A673 (cell line): ENCODE measurements around the gene SLC35C1. TPM values are rescaled to one million over a fixed set of nuclear protein-coding genes. Genes with fewer than 3 reads are reported as not detected.

Experiments used
- BruUV-seq: library from RNA; stranded (reverse); fragments of 400-500 nt; replicated peaks from 2 replicates; lab custom pipeline; 2021; lab: Mats Ljungman, UMichigan
- CTCF ChIA-PET: fragments of 300-600 bp; sonication (Branson Sonifier 250); formaldehyde crosslinking; loops from one replicate; lab custom pipeline; 2022; ENCODE audit warnings: antibody characterized with exemption; lab: Charles Lee
- POLR2A ChIA-PET: fragments of 300-600 bp; sonication (Branson Sonifier 250); formaldehyde crosslinking; loops from one replicate; lab custom pipeline; 2022; ENCODE audit warnings: antibody characterized with exemption; ENCODE audit not compliant: low non-redundant PET; lab: Charles Lee
- DNase-seq: peaks from one replicate; pipeline ENCODE4 v3.0.0-alpha.2; 2015; ENCODE audit warnings: low spot score
- H3K27ac ChIP-seq: fragments of 200-600 bp; sonication (generic); 2 replicates; pipeline ENCODE4 v1.5.1; 2016; ENCODE audit warnings: mixed run types, low read depth, mild to moderate bottlenecking, mixed read lengths, antibody characterized with exemption, low read length; ENCODE audit not compliant: poor library complexity, severe bottlenecking
- H3K27me3 ChIP-seq: fragments of 200-600 bp; sonication (generic); replicated peaks from 2 replicates; pipeline ENCODE4 v1.6.1; 2017; ENCODE audit warnings: mixed run types, low read depth, mild to moderate bottlenecking, mixed read lengths, antibody characterized with exemption, low read length; ENCODE audit not compliant: insufficient read depth, poor library complexity
- H3K36me3 ChIP-seq: fragments of 200-600 bp; sonication (generic); 2 replicates; pipeline ENCODE4 v1.6.1; 2016; ENCODE audit warnings: mixed run types, mild to moderate bottlenecking, mixed read lengths, antibody characterized with exemption, low read length; ENCODE audit not compliant: insufficient read depth, poor library complexity, severe bottlenecking
- H3K4me1 ChIP-seq: fragments of 200-600 bp; sonication (generic); 2 replicates; pipeline ENCODE4 v1.6.1; 2017; ENCODE audit warnings: mixed run types, mild to moderate bottlenecking, mixed read lengths, antibody characterized with exemption, low read length; ENCODE audit not compliant: insufficient read depth, poor library complexity, severe bottlenecking
- H3K4me3 ChIP-seq: fragments of 200-600 bp; sonication (generic); 2 replicates; pipeline ENCODE4 v1.5.1; 2016; ENCODE audit warnings: low read depth, mixed run types, mild to moderate bottlenecking, mixed read lengths, low read length; ENCODE audit not compliant: poor library complexity, severe bottlenecking
- H3K9me3 ChIP-seq: fragments of 200-600 bp; sonication (generic); 2 replicates; pipeline ENCODE4 v1.6.1; 2016; ENCODE audit warnings: mixed run types, low read depth, mild to moderate bottlenecking, mixed read lengths, antibody characterized with exemption, low read length; ENCODE audit not compliant: poor library complexity, severe bottlenecking
- EZH2 ChIP-seq: fragments of 200-600 bp; sonication (generic); IDR thresholded peaks from 2 replicates; pipeline ENCODE4 v1.6.1; 2017; ENCODE audit warnings: borderline replicate concordance, low read depth, mild to moderate bottlenecking, mixed read lengths, antibody characterized with exemption, low read length; ENCODE audit not compliant: poor library complexity, severe bottlenecking
- intact Hi-C: fragments of 100-400 bp; cut with micrococcal nuclease; formaldehyde crosslinking; loops from one replicate; pipeline ENCODE4 v1.10.0; 2022; ENCODE audit not compliant: unreplicated experiment
- total RNA-seq: library from RNA; stranded (reverse); gene quantifications from 2 replicates; pipeline ENCODE4 v1.2.3, GENCODE V29; 2021
- TF ChIP-seq, protein P1 (sequence below): fragments of 300-800, 200-600 bp; sonication (generic); conservative IDR thresholded peaks from 2 replicates; pipeline ENCODE4 v1.5.1; 2017; ENCODE audit warnings: low read depth, mild to moderate bottlenecking, antibody characterized with exemption, low read length, moderate library complexity, mixed read lengths

The SLC35C1 gene
- total RNA-seq, 1 experiment from 2014 or later = 32.5 TPM

DNA sequence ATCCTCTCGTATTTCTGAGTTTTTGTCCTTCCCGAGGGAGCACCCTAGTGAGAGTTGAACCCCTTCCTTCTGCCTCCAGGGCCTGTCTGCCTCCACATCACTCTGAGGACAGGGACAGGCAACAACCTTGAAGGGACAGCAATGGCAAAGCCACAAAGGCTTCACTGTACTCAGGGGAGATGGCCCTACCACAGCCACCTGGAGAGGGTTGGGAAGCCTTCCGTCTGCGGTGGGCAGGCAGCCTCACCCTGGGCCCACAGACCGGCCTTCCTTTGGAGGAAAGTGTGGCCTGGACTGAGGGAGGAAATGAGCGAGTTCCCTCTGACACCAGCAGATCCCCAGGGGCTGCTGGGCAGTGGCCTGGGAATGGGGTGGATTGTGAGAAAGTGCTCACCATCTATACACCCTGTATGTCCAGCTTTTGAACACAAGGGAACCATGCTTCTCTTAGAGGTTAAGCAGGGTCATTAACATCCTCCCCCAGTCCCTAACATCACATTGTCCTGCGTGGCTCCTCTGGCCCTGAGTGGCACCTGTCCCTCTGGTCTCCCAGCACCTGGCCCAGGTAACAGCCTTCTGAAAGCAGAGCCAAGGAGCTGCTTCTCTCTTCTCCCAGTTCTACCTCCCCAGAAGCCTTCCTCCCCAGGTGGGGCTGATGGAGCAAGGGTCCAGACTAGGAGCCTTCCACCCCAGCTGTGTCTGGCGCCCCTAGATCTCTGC is 6.8 kb downstream of the SLC35C1 start:
- BruUV-seq = no TSS peak
- peaks cover 17% of the 10 kb centered on the region for H3K4me1 ChIP-seq
- TF ChIP-seq, protein P1, sequence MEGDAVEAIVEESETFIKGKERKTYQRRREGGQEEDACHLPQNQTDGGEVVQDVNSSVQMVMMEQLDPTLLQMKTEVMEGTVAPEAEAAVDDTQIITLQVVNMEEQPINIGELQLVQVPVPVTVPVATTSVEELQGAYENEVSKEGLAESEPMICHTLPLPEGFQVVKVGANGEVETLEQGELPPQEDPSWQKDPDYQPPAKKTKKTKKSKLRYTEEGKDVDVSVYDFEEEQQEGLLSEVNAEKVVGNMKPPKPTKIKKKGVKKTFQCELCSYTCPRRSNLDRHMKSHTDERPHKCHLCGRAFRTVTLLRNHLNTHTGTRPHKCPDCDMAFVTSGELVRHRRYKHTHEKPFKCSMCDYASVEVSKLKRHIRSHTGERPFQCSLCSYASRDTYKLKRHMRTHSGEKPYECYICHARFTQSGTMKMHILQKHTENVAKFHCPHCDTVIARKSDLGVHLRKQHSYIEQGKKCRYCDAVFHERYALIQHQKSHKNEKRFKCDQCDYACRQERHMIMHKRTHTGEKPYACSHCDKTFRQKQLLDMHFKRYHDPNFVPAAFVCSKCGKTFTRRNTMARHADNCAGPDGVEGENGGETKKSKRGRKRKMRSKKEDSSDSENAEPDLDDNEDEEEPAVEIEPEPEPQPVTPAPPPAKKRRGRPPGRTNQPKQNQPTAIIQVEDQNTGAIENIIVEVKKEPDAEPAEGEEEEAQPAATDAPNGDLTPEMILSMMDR = no peak
- TF ChIP-seq EZH2 = no peak
- no peak overlapping the region for H3K4me3 ChIP-seq
- no peak overlapping the region for H3K27ac ChIP-seq
- DNase-seq = no peak
- intact Hi-C loops = no loop called here
- no peaks in the 10 kb centered on the region for H3K9me3 ChIP-seq
- peaks cover 17% of the 10 kb centered on the region for H3K36me3 ChIP-seq
- POLR2A ChIA-PET = no interaction called here
- CTCF ChIA-PET = interaction anchor here (0.6 kb wide), 2 partner anchors 40 to 176 kb away, joined by 3 to 4 read pairs; no protein-coding TSS in a partner anchor
- H3K27me3 ChIP-seq = no peaks in the 10 kb centered on the region

DNA sequence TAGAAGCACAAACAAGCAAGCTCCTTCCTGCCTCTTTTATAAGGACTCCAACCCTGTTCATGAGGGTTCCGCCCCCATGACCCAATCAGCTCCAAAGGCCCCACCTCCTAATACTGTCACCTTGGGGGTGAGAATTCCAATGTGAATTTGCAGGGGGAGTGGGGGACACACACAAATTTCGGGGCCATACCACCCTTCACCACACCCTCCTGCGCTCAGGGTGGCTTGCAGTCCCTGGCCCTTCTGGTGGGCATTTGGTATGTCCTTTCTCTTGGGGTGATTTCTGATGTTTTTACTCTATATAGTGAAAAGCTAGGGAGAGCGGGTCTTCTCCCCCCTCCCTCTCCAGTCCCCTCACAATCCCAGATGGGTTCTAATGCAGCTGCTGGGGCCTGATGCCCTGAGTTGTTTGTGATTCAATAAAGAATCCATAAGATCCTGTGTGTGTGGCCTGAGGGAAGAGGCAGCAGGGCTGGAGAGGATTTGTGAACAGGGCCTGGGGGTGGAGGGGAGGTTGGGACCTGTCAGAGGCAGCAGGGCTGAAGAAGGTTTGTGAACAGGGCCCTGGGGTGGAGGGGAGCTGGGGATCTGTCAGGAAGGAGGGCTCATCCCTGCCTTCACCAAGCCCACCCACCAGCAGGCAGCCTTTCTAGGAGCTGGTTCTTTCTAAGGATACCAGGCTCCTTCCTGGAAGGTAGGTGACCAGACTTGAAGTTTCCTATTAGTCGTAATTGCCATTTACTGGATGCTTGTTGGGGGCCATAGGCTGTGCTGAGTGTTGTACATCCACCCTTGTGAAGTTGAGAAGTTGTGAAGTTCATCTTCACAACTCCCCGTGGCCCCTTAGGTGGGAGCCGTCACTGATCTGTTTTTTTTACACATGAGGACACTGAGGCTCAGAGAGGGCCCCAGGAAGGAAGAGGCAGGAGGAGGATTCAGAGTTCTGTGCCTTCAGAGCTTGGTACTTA is 7.9 kb downstream of the SLC35C1 start:
- BruUV-seq = no TSS peak
- TF ChIP-seq, protein P1 = no peak
- CTCF ChIA-PET = interaction anchor here (0.6 kb wide), 2 partner anchors 41 to 175 kb away, joined by 3 to 4 read pairs; no protein-coding TSS in a partner anchor

DNA sequence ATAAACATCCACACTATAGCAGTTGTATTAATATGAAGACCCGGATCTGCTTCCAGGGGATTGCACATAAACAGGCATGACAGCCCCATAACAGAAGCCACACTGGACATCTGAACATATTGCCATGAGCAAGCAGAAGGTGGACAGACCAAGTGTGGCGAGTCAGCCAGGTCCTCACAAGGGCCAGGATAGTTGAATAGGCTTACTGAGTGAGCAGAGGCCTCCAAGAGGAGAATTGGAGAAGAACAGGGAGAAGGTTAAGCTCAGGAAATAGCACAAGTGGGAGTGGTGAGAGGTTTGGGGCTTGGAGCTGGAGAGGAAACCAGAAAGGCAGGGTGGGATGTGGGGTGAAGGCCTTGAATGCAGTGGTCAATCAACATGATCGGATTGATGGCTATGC is 10.8 kb downstream of the SLC35C1 start:
- CTCF ChIA-PET = interaction anchor here (1.5 kb wide), 1 partner anchor 44 kb away, joined by 4 read pairs; no protein-coding TSS in a partner anchor

More for the DNA sequence above, 7.9 kb downstream of the SLC35C1 start:
- Histone ChIP-seq H3K27ac (peak overlapping the region; percentile 15), H3K4me1 (peaks cover 7% of the 10 kb centered on the region), H3K9me3 (no peaks in the 10 kb centered on the region), H3K4me3 (no peak overlapping the region), H3K27me3 (no peaks in the 10 kb centered on the region), H3K36me3 (peaks cover 17% of the 10 kb centered on the region)
- POLR2A ChIA-PET = no interaction called here
- no peak for DNase-seq
- intact Hi-C loops = no loop called here

More for the DNA sequence above, 10.8 kb downstream of the SLC35C1 start:
- TF ChIP-seq EZH2 = no peak
- TF ChIP-seq, protein P1 = no peak
- BruUV-seq = no TSS peak
- H3K4me3 ChIP-seq = no peak overlapping the region
- peaks cover 15% of the 10 kb centered on the region for H3K36me3 ChIP-seq
- H3K9me3 ChIP-seq = no peaks in the 10 kb centered on the region
- POLR2A ChIA-PET = no interaction called here
- H3K4me1 ChIP-seq = peaks cover 5% of the 10 kb centered on the region
- no peaks in the 10 kb centered on the region for H3K27me3 ChIP-seq
- intact Hi-C loops = no loop called here
- H3K27ac ChIP-seq = no peak overlapping the region
- DNase-seq = peak; percentile 66
